ENCODE results near the gene GAB1. TPM values are rescaled to one million over a fixed set of nuclear protein-coding genes. Genes with fewer than 3 reads are reported as not detected.

The GAB1 gene
- total and polyA plus RNA-seq, 2 of the 8 experiments (the other 6 are each of a cell fraction or from before 2014, with no cell fraction given) = 6.8 to 21.3 TPM

- Histone ChIP-seq H3K27me3 (replicated peaks in 1 of 4; ENCODE audit: control insufficient read depth in 3 of 4, extremely low read depth in 1 of 4, insufficient read depth in 3 of 4, low read length in 3 of 4) (no peaks in the 10 kb centered on the region), H3K18ac (ENCODE audit: extremely low read depth, low read length) (no peak overlapping the region), H2BK20ac (ENCODE audit: low read length) (no peak overlapping the region), H2BK5ac (ENCODE audit: low read depth, low read length) (no peak overlapping the region), H3K4me1 (replicated peaks in 1 of 4; ENCODE audit: control insufficient read depth in 3 of 4, insufficient read depth in 4 of 4, low read length in 3 of 4) (peaks cover 0 to 3% (median 0%) of the 10 kb centered on the region in 4 experiments; a peak in 1 of 7 replicates), H4K91ac (replicated peaks; ENCODE audit: insufficient read length, low read length) (no peak overlapping the region), H2AK5ac (ENCODE audit: low read depth, low read length) (no peak overlapping the region), H4K5ac (ENCODE audit: insufficient read length, low read depth, low read length) (no peak overlapping the region), H3K27ac (ENCODE audit: low read depth, low read length) (no peak overlapping the region), H2BK120ac (replicated peaks; ENCODE audit: low read depth, low read length) (no peak overlapping the region), H2AFZ (ENCODE audit: low read length) (no peak overlapping the region), H3K14ac (ENCODE audit: insufficient read length) (no peak overlapping the region), H3K4me2 (ENCODE audit: insufficient read depth in 1 of 2, low read depth in 2 of 2, low read length in 2 of 2) (no peak overlapping the region), H3K9ac (replicated peaks in 1 of 4; ENCODE audit: extremely low read depth in 1 of 4, low read depth in 3 of 4, low read length in 3 of 4) (no peak overlapping the region), H4K20me1 (replicated peaks in 1 of 2; ENCODE audit: control insufficient read depth in 1 of 2, insufficient read depth in 2 of 2, low read length in 2 of 2) (no peaks in the 10 kb centered on the region), H3K4me3 (ENCODE audit: extremely low read depth in 1 of 4, insufficient read depth in 2 of 4, low read depth in 3 of 4, low read length in 4 of 4) (no peak overlapping the region), H4K8ac (ENCODE audit: extremely low read depth, insufficient read depth, low read length) (no peak overlapping the region), H3K36me3 (ENCODE audit: control insufficient read depth in 2 of 4, insufficient read depth in 4 of 4, low read length in 3 of 4) (peaks cover 0 to 8% (median 1%) of the 10 kb centered on the region in 4 experiments; a peak in 3 of 8 replicates), H3K79me1 (ENCODE audit: low read depth, low read length) (no peaks in the 10 kb centered on the region), H3K9me3 (ENCODE audit: insufficient read depth in 2 of 2, low read depth in 1 of 2, low read length in 1 of 2) (no peaks in the 10 kb centered on the region), H3K23me2 (ENCODE audit: low read depth, low read length) (no peaks in the 10 kb centered on the region), H3K4ac (replicated peaks; ENCODE audit: insufficient read length, low read depth, low read length) (no peak overlapping the region), H3K56ac (replicated peaks; ENCODE audit: insufficient read length, low read depth, low read length) (no peak overlapping the region), H3K79me2 (ENCODE audit: control insufficient read depth in 1 of 2, insufficient read depth in 2 of 2, low read length in 2 of 2) (no peaks in the 10 kb centered on the region), H3K23ac (ENCODE audit: insufficient read length) (no peak overlapping the region), H2BK15ac (ENCODE audit: low read length) (no peak overlapping the region), H2BK12ac (ENCODE audit: low read depth, low read length) (no peak overlapping the region)
- 87% methylated on average over 2 of the region's 2 CpGs; no CpG with 5 or more reads in 1 of the 2 experiments for WGBS, 2 experiments (ENCODE audit: extremely low coverage in 1 of 2, insufficient coverage in 1 of 2, insufficient read length in 1 of 2, insufficient replicate concordance in 2 of 2, low coverage in 1 of 2, low lambda C conversion rate in 2 of 2, missing lambda C conversion rate in 1 of 2)
- DNase-seq (ENCODE audit: low read depth in 1 of 2, low spot score in 2 of 2) (no peak), FAIRE-seq (no peak)
- POLR2A ChIA-PET (ENCODE audit: partially characterized antibody) = interaction anchor here (1.6 kb wide), 1 partner anchor 16 kb away, joined by 3 read pairs; no protein-coding TSS in a partner anchor
- CTCF ChIA-PET (ENCODE audit: partially characterized antibody) = no interaction called here
- TF ChIP-seq NANOG (IDR thresholded peaks at IDR 0.05; ENCODE audit: insufficient read depth, low read depth, low read length, poor library complexity, severe bottlenecking) = no peak
- no peak for TF ChIP-seq NRF1 (IDR thresholded peaks at IDR 0.05; ENCODE audit: low read depth, low read length)
- TF ChIP-seq RBBP5 (IDR thresholded peaks at IDR 0.05; ENCODE audit: borderline replicate concordance, low read depth, low read length) = no peak
- TF ChIP-seq CBX8 (IDR thresholded peaks at IDR 0.05; ENCODE audit: borderline replicate concordance, low read depth, low read length) = no peak
- no peak for TF ChIP-seq FOSL1 (IDR thresholded peaks at IDR 0.05; ENCODE audit: insufficient read depth, low read depth, low read length)
- no peak for TF ChIP-seq EZH2 (IDR thresholded peaks at IDR 0.05; ENCODE audit: low read depth, low read length, severe bottlenecking)
- TF ChIP-seq MAX (IDR thresholded peaks at IDR 0.05) = no peak
- no peak for TF ChIP-seq EGR1 (IDR thresholded peaks at IDR 0.05; ENCODE audit: borderline replicate concordance, low read depth, low read length)
- TF ChIP-seq ZNF274 (IDR thresholded peaks at IDR 0.05; ENCODE audit: borderline replicate concordance, extremely low read depth, low read length) = no peak
- no peak for TF ChIP-seq MAFK (IDR thresholded peaks at IDR 0.05; ENCODE audit: low read depth, low read length)
- no peak for TF ChIP-seq BCL11A (IDR thresholded peaks at IDR 0.05; ENCODE audit: low read depth in 2 of 2, low read length in 2 of 2)
- no peak for TF ChIP-seq KDM5A (IDR thresholded peaks at IDR 0.05; ENCODE audit: low read length)
- no peak for TF ChIP-seq ATF3 (IDR thresholded peaks at IDR 0.05; ENCODE audit: insufficient read depth, low read depth, low read length)
Measured at GRCh38 chr4:143438710-143439109, 102.0 kb downstream of the GAB1 start.
